ENCODE results near the gene CSF2.
"Not testable (repeated sequence)": the region's sequence is repeated elsewhere in the genome, so short reads cannot be mapped to it uniquely, and the experiment has no call there.

GRCh38 chr5:132108495-132108894 is 34.9 kb downstream of the CSF2 start:
- not testable (repeated sequence) for TF ChIP-seq EZH2 (IDR thresholded peaks at IDR 0.05; ENCODE audit: low read depth); CTCF (conservative IDR thresholded peaks at IDR 0.05)

Data from PC-9 (cell line).